NCI-H2171 treated with DMSO at 0.1 percent for 48 hours (cell line): ENCODE measurements around the gene KLHL29.
"Not testable (repeated sequence)": the region's sequence is repeated elsewhere in the genome, so short reads cannot be mapped to it uniquely, and the experiment has no call there.

Source experiments
- DNase-seq: peaks from one replicate; lab custom pipeline; 2025; lab: John Stamatoyannopoulos, UW

Gene KLHL29

DNA sequence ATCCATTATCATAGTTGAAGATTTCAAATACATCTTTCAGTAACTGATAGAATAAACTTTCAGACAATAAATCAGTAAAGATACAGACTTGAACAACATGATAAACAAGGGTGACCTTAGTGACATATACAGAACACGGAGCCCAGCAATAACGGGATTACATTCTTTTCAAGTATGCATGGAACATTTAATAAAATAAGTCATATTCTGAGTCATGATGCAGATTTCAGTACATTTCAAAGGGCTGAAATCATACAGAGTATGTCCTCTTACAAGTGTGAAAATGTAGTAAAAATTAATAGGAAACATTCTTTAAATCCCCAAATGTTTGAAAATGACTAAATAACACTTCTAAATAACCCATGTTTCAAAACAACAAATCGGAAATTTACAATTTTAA lies 17.2 kb upstream of the KLHL29 start:
- DNase-seq: no peak

DNA sequence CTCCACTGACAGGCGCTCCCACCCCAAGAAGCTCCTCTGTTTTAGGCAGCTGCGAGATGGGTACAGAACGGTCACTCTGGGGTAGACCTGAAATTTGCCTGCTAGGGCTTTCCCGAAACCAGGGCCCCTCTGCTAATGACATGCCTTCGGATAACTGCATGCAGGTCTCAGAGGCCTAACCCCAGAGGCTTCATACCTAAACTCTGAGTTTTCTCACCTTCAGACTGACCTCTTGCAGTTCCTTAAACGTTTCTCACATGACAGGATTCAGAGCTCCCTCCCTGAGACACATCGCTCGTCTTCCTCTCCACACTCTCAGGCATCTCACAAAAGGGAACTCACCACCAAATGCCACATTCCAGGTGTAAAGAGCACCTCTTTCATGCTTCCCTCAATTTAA lies 11.3 kb upstream of the KLHL29 start:
- no peak for DNase-seq

DNA sequence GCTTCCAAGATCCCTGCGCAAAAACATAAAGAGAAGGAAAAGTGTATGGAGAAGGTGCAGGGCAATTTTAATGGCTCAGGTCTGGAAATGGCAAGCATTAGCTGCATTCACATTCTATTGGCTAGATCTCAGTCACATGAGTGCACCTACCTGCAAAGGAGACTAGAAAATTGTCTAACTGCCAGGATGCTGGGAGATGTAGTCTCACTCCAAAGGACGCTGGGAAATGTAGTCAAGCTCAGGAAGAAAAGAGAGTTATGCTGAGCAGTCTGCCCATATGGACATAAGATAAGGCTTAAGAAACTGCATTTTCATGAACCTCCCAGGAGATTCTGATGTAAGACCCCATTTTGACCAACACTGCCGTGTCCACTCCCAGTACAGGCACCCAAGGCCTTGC lies 9.5 kb upstream of the KLHL29 start:
- peak; percentile 87 for DNase-seq

DNA sequence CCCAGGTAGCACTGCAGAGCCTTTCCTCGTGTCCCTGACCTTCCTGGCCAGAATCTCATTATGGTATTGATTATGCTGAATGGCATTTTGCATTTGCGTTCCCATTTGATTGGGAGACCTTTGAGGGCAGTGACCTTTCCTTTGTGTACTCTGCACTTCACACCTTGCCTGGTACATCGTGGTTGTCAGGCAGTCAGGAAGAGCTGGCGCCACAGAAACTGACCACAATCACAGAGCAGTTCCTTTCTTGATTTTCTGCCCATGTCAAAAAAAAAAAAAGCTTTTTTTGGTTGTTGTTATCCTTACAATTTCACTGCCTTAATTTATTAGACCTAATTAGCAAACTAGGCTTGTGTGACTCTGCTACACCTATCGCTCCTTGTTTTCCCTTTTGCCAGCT lies 8.9 kb upstream of the KLHL29 start:
- no peak for DNase-seq

DNA sequence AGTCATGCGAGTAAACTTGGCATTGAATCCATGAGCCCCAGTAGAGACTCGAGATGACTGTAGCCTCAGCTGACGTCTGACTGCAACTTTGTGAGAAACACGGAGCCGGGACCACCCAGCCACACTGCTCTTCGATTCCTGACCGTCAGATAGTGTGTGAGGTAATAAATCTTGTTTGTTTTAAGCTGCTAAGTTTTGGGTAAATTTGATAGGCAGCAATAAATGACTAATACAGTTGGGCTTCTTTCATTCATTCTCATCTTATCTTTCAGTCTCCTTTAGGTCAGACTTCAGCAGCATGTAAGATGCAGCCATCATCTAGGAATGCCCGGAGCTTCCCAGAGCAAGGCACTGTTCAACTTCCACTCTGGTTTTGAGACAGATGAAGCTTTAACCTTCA lies 8.0 kb upstream of the KLHL29 start:
- DNase-seq: no peak

DNA sequence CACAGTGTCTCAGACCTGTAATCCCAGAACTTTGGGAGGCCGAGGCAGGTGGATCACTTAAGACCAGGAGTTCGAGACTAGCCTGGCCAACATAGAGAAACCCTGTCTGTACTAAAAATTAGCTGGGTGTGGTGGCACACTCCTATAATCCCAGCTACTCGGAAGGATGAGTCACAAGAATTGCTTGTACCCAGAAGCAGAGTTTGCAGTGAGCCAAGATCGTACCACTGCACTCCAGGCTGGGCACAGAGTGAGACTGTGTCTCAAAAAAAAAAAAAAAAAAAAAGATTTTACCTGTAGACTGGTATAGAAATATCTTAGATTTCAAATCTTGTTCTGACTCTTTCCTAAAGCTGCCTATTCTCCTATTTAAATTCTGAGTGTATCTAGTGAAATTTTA lies 7.2 kb upstream of the KLHL29 start:
- no peak for DNase-seq

DNA sequence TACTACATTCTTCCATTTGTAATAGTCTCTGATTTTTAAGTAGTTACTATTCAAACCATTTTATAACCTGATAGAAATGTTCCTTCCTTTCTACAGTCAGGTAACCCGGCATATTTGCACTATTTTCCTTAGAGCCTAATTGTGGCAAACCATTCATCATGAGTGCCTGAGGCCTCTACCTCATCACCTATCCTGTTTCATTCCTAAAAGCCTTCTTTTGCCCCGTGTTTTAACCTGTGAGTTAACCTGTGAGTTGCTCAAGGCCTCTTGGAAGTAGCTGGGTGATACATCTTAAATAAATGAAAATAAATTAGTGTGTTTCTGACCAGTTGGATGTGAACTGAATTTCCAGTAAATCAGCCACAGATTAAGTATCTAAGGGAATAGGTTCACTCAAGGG lies 6.5 kb upstream of the KLHL29 start:
- DNase-seq: no peak

DNA sequence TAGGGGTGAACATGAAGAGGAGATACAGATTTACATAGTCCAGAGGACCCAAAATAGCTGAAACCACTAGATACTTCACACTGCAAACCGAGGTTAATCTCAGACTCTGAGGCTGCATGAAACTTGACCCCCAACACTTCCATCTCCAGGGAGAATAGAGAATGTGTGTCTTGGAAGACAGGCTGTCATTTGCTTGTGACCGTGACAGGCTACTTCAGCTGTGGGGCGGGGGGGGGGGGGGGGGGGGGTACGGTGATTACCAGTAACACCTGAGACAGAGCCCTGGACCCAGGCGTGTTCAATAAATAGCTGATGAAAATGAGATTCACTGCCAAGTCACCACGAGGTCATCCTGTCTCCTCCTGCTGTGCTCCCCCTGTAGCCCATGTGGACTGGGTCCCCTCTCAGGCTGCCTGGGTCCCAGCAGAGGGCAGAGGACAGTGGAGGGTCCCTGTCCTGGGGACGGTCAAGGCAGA lies 5.7 kb upstream of the KLHL29 start:
- DNase-seq: peak; percentile 64

DNA sequence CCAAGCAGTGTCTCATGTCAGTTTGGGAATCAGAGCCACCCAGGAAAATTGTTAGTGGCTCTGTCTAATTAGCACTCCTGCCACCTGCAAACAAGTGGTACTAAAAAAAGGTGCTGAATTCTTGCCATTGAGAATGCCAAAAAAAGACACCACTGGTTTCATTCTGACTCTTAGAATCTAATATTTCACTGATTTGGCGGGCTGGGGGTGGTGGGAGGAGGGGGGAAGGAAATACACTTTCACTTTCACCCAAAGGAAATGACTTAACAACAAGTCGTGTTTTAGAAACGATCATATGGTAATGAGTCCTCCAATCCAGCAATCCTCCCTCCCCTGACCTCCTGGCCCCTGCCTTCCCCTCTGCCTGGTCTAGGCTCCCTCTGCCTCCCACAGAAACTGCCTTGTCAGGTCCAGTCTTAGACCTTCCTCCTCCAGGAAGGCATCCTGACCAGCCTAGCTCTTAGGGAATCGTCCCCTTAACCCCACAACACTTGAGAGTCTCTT lies 4.4 kb upstream of the KLHL29 start:
- DNase-seq: peak; percentile 71

DNA sequence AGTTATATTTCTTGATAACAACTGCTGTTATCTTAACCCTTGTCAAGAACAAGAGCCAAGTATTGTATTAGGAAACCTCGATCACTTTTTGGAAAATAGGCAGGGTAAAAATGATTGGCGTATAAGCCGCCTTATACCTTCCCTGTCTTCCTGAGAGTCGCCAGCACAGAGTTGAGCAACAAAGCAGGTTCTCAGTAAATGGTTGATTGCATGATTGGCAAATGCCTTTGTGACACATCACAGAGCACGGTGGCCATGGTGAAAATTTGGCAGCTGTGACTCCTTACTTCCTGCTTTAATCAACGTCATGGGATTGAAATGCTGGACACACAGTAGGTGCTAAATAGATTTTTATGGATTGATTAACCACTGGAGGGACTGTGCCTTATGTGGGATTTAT lies 3.9 kb upstream of the KLHL29 start:
- peak; percentile 76 for DNase-seq

DNA sequence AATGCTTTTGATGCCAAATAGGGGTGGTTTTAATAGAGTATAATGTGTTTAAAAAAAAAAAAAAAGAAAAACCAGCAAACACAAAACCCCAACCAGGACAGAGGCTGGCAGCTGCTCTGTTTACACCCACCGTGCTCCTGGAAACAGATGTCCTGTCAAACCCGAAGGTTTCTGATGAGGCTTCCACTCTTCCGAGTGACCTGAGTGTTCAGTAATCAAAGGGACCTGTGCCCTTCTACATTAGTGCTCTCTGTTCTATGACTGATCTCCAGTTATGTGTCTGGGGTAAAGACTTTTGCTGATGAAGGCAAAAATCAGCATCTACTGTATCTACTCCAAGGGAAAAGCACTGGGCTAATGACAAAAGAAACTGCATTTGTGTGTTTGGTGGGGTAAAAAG lies 3.5 kb upstream of the KLHL29 start:
- peak; percentile 75 for DNase-seq

DNA sequence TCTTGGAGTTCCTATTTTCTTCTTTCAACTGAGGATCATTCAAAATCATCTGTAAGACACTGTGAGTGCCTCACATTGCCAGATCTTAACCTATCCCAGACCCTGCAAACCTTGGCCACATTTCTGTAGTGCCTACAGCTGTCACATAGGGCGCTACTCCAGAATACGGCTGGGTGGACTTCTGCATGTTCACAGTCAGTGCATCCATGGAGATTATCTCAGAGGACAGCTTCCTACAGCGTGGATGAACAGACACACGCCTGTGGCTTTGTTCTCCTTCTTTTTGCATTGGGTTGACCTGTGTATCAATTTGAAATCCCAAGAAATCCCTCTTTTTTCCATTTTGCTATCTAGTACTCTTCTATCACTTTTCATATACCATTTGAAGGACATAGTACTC lies 1.9 kb upstream of the KLHL29 start:
- no peak for DNase-seq

DNA sequence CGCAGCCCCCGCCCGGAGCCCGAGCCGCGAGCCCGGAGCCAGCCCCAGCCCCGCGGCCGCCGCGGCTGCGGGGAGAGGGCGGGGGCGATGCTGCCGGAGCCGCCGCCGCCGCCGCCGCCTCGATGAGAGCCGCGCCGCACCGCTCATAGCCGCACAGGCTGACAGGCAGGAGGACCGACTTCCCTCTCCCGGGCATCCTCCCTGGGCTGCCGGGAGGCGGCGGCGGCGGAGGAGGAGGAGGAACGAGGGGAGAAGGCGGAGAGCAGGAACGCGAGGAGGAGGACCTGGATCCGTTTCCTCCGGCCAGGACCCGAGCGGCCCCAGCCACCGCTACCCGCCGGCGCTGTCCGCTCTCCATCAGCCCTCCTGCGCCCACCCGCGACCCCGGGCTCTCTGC lies 370 bp downstream of the KLHL29 start:
- peak; percentile 32 for DNase-seq

DNA sequence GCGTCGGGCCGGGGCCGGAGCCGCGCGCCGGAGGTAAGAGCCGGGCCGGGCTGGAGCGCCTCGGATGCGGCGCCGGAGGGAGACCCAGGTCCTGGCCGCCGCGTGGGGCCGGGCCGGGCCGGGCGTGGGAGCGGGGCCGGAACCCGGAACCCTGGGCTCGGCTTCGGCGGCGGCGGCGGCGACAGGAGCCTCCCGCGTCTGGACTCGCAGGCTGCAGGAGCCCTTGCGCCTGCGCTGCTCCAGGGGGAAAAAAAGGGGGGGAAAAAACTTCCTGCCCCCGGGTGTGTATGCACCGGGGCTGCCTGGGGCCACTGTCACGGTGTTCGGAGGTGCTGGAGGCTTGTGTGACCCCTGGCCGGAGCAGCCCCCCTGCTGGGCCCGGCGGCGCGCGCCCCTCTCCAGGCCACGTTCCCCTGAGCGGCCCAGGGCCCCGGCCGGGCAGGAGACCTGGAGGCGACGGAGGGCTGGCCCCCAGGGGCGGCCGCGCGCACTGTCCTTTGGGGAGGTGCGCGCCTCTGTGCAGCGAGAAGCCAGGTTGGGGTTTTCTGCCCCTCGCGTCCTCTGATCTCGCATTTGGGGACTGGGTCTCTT lies 864 bp downstream of the KLHL29 start:
- peak; percentile 28 for DNase-seq

DNA sequence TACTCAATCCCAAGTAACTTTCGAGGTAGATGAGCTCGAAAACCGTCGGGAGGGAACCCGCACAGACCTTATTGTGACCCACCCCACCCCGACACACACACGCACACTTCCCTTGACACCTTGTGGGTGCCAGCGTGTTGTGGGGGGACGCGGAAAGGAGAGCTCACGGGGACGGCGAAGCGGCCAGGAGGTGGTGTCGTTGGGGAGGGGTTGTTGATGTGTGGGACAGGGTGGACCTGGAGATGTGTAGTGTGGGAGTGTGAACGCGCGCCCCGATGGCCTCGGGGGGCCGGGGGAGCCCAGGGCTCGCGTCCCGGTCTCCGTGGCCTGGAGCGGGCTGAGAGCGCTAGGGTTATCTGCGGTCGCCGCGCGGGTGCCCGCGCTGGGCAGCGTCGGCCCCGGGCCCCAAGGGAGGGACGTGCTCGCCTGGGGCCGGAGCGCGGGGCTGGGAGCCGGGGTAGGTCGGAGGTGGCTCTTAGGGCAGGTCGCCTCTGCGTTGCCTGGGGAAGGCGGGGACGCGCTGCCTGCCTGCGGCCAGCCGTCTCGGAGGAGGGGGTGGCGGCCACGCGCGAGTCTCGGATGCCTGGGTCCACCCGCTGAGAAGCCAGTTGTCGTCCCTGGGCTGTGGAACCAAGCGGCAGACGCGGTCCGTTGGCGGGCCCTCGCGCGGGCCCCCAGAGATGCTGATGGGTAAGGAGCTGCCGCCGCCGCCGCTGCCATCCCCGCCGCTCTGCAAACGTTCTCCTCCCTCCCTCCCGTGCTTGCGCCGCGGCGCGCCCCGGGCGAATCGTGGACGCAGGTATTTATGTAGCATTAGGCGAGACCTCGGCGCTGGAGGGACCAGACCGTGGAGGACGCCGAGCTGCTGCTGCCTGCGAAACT lies 1.6 kb downstream of the KLHL29 start:
- peak; percentile 54 for DNase-seq

DNA sequence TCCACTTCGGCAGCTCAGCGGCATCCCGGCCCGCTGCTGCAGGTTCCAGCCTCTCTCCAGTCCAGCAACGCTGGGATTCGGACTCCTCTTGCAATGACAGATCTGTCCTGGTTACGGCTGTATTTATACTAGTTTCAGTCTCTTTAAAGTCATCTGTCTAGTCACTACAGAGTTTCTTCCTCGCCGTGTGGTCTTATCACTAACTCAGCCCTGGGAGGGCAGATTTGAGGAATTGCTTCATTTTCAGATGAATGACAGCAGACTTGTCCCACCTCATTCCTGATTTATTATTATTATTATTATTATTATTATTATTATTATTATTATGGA lies 2.2 kb downstream of the KLHL29 start:
- DNase-seq: peak; percentile 54

DNA sequence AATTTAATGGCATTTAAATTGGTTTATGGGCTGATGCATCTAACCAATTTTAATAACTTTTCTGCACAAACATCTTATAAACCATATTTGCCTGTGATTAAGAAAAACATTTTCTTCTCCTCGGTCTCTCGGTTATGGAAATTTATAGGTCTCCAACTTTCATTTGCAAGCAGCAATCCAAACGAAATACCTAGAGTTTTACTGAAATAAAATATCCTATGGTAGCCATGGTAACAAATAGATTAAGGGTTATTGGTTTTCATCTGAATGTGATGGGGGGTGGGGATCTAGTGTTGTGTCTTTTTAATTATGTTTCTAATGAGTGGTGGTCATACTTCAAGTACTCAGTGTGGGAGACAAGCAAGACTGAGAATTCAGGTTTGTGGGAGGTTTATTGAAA lies 2.9 kb downstream of the KLHL29 start:
- DNase-seq: no peak

DNA sequence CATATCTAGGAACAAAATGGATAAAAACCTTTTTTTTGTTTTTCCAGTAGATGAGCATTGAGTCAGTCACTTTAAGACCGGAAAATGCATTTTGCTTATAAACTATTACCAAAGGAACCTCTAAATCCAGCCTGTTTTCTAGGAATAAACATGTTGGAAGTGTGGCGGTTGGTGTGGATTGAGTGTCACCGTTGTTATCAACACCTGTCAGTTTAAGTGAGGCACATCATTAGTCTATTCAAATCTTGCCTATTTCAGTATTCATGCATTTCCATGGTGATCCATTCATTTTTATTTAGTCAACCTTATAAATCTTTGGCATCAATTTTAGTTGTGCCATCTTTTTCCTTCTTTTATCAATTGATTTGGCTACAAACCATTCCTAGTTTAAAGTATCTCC lies 3.3 kb downstream of the KLHL29 start:
- DNase-seq: peak; percentile 47

DNA sequence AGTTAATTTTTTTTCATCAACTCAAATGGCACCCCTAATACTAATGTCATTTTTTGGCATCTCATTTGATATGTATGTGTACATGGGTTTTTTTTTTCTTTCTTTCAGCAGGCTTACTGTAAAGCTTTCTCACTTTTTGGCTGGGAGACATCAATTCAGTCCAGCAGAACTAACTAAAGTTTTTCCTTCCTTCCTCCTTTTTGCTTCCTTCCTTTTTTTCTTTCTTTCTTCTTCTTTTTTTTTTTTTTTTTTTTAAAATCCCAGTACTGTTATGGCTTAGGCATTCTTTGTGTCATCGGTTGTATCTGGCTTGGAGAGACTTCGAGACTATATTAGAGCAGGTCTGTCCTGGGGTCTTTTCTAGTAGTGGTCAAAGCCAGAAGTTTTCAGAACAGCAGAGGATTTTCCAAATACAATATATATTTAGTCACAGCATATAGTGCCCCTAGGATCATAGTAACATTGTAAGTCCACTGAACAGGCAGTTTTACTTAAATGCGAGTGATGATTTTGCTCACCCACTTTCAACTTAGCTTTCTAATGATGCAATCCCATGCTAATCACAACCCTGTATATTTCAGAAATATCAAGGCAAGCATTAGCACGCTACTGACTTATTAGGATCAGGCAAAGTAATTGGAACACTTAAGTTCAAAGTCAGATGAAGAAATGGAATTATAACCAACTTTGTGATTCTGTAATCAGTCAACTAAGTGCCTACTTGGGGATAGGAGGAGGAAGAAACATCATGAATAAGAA lies 4.0 kb downstream of the KLHL29 start:
- DNase-seq: no peak

DNA sequence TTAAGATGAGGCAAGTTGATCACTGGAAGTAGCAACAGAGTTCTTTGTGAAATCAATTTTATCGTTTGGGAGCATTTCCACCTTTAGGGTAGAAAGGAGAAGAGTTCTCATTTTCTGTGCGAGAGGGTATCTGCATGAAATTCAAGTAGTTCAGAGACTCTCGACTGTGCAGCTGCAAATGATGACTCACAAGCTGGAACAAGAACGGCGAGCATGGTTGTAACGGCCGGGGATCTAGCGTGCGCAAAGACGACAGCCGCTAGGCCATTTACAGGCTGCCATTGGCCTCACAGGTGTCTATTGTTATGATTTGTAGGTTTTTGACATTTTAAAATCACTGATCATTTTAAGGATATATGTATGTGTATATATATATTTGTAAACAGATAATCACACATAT lies 5.2 kb downstream of the KLHL29 start:
- DNase-seq: peak; percentile 41

DNA sequence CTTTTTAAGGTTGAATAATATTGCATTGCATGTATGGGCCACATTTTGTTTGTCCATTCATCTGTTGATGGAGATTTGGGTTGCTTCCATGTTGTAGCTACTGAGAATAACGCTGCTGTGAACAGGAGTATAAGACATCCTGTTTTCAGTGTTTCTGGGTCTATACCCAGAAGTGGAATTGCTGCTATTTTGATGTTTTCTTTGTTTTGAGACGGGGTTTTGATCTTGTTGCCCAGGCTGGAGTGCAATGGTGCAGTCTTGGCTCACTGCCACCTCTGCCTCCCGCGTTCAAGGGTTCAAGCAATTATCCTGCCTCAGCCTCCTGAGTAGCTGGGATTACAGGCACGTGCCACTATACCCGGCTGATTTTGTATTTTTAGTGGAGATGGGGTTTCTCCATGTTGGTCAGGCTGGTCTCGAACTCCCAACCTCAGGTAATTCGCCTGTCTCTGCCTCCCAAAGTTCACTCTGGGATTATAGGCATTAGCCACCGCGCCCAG lies 6.3 kb downstream of the KLHL29 start:
- DNase-seq: not testable (repeated sequence)

DNA sequence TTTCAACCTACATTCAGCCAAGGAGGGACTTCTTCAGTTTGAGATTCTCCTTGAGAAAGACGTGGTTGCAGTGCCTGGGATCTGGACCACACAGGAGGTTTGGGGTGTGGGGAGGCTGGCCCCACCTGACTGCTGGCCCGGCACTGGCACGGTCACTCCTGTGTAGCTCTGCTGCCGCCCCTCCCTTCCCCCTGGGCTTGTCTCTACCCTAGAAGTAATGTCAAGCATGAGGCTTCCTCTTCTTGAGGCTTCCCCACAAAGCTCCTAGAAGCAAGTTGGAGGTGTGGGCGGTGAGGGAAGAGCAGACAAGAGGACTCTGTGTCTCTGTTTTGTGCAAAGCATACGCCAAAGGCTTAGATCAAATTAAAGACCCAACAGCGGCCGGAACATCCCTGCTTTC lies 8.7 kb downstream of the KLHL29 start:
- no peak for DNase-seq

DNA sequence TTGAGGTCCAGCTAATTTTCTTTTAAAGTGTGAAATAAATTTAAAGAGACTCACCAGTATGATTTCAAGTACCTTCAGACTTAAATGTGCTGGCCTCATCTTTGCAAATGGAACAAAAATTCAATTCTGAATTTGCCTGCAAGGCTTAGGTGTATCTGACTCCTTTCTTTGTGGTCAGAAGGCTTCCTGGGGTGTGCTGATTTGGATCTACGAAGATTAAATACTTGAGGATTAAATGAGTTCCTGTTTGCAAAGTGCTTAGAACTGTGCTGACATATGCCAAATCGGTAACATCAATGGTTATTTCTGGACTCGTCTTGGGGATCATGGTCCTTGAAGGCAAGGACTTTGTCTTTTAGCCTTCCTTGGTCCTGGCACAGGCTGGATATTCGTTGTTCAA lies 9.7 kb downstream of the KLHL29 start:
- DNase-seq: no peak
